MM.1S (cell line): ENCODE data around the gene GTF2H3.

Experiments used
- EZH2 ChIP-seq: fragments of 300-600 bp; sonication (generic); optimal IDR thresholded peaks from 2 replicates; pipeline ENCODE3; 2017; ENCODE audit warnings: low read depth, mild to moderate bottlenecking, antibody characterized with exemption, low read length, mixed read lengths
- EZH2phosphoT487 ChIP-seq: fragments of 300-600 bp; sonication (generic); IDR thresholded peaks from 2 replicates; pipeline ENCODE4 v1.6.1; 2018; ENCODE audit warnings: antibody characterized with exemption, low read length
- TF ChIP-seq, protein P1 (sequence below): fragments of 300-600 bp; sonication (generic); IDR thresholded peaks from 2 replicates; pipeline ENCODE4 v1.5.1; 2016; ENCODE audit warnings: antibody characterized with exemption, low read length, mixed read lengths

DNA sequence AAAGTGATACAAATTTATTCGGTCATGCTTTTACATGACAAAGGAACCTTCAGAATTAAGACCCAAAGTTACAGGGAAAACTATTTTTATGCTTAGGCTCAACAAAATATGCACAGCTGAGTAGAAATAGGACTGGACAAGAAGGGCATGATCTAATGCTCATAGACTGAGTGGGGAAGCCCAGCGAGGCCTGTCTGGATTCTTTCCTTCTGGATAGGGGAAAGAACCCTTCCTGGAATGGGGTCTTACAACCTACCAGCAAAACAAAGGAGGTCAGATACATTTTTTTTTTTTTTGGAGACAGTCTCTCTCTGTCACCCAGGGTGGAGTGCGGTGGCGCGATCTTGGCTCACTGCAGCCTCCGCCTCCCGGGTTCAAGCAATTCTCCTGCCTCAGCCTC, 33.9 kb upstream of the GTF2H3 start:
- TF ChIP-seq, protein P1, sequence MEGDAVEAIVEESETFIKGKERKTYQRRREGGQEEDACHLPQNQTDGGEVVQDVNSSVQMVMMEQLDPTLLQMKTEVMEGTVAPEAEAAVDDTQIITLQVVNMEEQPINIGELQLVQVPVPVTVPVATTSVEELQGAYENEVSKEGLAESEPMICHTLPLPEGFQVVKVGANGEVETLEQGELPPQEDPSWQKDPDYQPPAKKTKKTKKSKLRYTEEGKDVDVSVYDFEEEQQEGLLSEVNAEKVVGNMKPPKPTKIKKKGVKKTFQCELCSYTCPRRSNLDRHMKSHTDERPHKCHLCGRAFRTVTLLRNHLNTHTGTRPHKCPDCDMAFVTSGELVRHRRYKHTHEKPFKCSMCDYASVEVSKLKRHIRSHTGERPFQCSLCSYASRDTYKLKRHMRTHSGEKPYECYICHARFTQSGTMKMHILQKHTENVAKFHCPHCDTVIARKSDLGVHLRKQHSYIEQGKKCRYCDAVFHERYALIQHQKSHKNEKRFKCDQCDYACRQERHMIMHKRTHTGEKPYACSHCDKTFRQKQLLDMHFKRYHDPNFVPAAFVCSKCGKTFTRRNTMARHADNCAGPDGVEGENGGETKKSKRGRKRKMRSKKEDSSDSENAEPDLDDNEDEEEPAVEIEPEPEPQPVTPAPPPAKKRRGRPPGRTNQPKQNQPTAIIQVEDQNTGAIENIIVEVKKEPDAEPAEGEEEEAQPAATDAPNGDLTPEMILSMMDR: no peak
- no peak for TF ChIP-seq EZH2
- TF ChIP-seq EZH2phosphoT487: no peak
